ENCODE data around the gene PLA2G2F.

PLA2G2F gene

GRCh38 chr1:20166051-20166450 lies 26.9 kb downstream of the PLA2G2F start:
- Histone ChIP-seq H3K27ac (replicated peaks; ENCODE audit: low read length) (no peak overlapping the region), H3K79me1 (ENCODE audit: low read depth, low read length) (no peaks in the 10 kb centered on the region), H3K4me2 (ENCODE audit: insufficient read depth, low read length, poor library complexity, severe bottlenecking) (no peak overlapping the region), H3K27me3 (ENCODE audit: control insufficient read depth in 3 of 3, insufficient read depth in 3 of 3, low read depth in 1 of 3, low read length in 3 of 3) (peaks cover 0 to 2% (median 0%) of the 10 kb centered on the region in 3 experiments), H4K91ac (ENCODE audit: low read depth, low read length, poor library complexity) (no peak overlapping the region), H2BK15ac (ENCODE audit: low read length) (no peak overlapping the region), H3K14ac (ENCODE audit: low read length) (no peak overlapping the region), H3K23ac (ENCODE audit: low read depth, low read length, poor library complexity) (no peak overlapping the region), H3K4ac (ENCODE audit: low read length) (no peak overlapping the region), H2BK12ac (ENCODE audit: low read length) (no peak overlapping the region), H3K18ac (ENCODE audit: low read length) (no peak overlapping the region), H2AK5ac (ENCODE audit: low read depth, low read length) (no peak overlapping the region), H3K4me1 (ENCODE audit: control insufficient read depth in 2 of 2, insufficient read depth in 1 of 2, low read depth in 1 of 2, low read length in 2 of 2) (peaks cover 0 to 2% of the 10 kb centered on the region in 2 donors), H3K36me3 (replicated peaks in 1 of 2; ENCODE audit: control insufficient read depth in 2 of 2, insufficient read depth in 2 of 2, low read length in 2 of 2) (no peaks in the 10 kb centered on the region), H2BK120ac (ENCODE audit: low read depth, low read length) (no peak overlapping the region), H3K9me3 (replicated peaks in 1 of 2; ENCODE audit: control insufficient read depth in 2 of 2, insufficient read depth in 1 of 2, low read depth in 1 of 2, low read length in 2 of 2) (peaks cover 0 to 9% of the 10 kb centered on the region in 2 donors), H4K8ac (ENCODE audit: low read depth, low read length) (no peak overlapping the region), H2BK5ac (ENCODE audit: low read length) (no peak overlapping the region), H3K9ac (ENCODE audit: low read depth, low read length, poor library complexity) (no peak overlapping the region), H3K4me3 (ENCODE audit: low read length in 2 of 2) (no peak overlapping the region), H2AFZ (ENCODE audit: low read length) (no peak overlapping the region)
- no peak for DNase-seq (ENCODE audit: low spot score)
- WGBS, 2 donors (ENCODE audit: extremely low coverage in 2 of 2, insufficient read length in 2 of 2, insufficient replicate concordance in 1 of 2), result no CpG with 5 or more reads among the region's 17 CpGs

- no peak overlapping the region for H3K4ac ChIP-seq (ENCODE audit: low read length)
These were observed 28.0 kb downstream of the PLA2G2F start for GRCh38 chr1:20167126-20167525.

GRCh38 chr1:20168564-20169491 lies 29.7 kb downstream of the PLA2G2F start:
- no CpG with 5 or more reads among the region's 9 CpGs for WGBS, 2 donors (ENCODE audit: extremely low coverage in 2 of 2, insufficient read length in 2 of 2, insufficient replicate concordance in 1 of 2)
- no peak overlapping the region for H3K4me3 ChIP-seq (ENCODE audit: low read length in 2 of 2)

More at GRCh38 chr1:20167126-20167525, 28.0 kb downstream of the PLA2G2F start:
- no peak overlapping the region for H2BK5ac ChIP-seq (ENCODE audit: low read length)
- no peak overlapping the region for H3K14ac ChIP-seq (ENCODE audit: low read length)
- peaks cover 0 to 2% (median 0%) of the 10 kb centered on the region in 3 experiments for H3K27me3 ChIP-seq (ENCODE audit: control insufficient read depth in 3 of 3, insufficient read depth in 3 of 3, low read depth in 1 of 3, low read length in 3 of 3)
- no peak overlapping the region for H2AK5ac ChIP-seq (ENCODE audit: low read depth, low read length)
- H4K8ac ChIP-seq (ENCODE audit: low read depth, low read length), result no peak overlapping the region
- no peak overlapping the region for H2BK15ac ChIP-seq (ENCODE audit: low read length)
- H2BK120ac ChIP-seq (ENCODE audit: low read depth, low read length), result no peak overlapping the region
- H3K4me1 ChIP-seq (ENCODE audit: control insufficient read depth in 2 of 2, insufficient read depth in 1 of 2, low read depth in 1 of 2, low read length in 2 of 2), result peaks cover 0 to 2% of the 10 kb centered on the region in 2 donors
- H3K36me3 ChIP-seq (replicated peaks in 1 of 2; ENCODE audit: control insufficient read depth in 2 of 2, insufficient read depth in 2 of 2, low read length in 2 of 2), result no peaks in the 10 kb centered on the region
- no peak overlapping the region for H3K9ac ChIP-seq (ENCODE audit: low read depth, low read length, poor library complexity)
- peak overlapping the region in 1 of 2 donors; percentile 19 for H3K4me3 ChIP-seq (ENCODE audit: low read length in 2 of 2)
- H2BK12ac ChIP-seq (ENCODE audit: low read length), result no peak overlapping the region
- no peak overlapping the region for H3K23ac ChIP-seq (ENCODE audit: low read depth, low read length, poor library complexity)
- H2AFZ ChIP-seq (ENCODE audit: low read length), result no peak overlapping the region
- DNase-seq (ENCODE audit: low spot score), result no peak
- WGBS, 2 donors (ENCODE audit: extremely low coverage in 2 of 2, insufficient read length in 2 of 2, insufficient replicate concordance in 1 of 2), result no CpG with 5 or more reads among the region's 8 CpGs
- no peak overlapping the region for H3K18ac ChIP-seq (ENCODE audit: low read length)
- H3K4me2 ChIP-seq (ENCODE audit: insufficient read depth, low read length, poor library complexity, severe bottlenecking), result no peak overlapping the region
- H3K9me3 ChIP-seq (replicated peaks in 1 of 2; ENCODE audit: control insufficient read depth in 2 of 2, insufficient read depth in 1 of 2, low read depth in 1 of 2, low read length in 2 of 2), result peaks cover 0 to 8% of the 10 kb centered on the region in 2 donors
- no peak overlapping the region for H4K91ac ChIP-seq (ENCODE audit: low read depth, low read length, poor library complexity)
- no peaks in the 10 kb centered on the region for H3K79me1 ChIP-seq (ENCODE audit: low read depth, low read length)
- H3K27ac ChIP-seq (replicated peaks; ENCODE audit: low read length), result no peak overlapping the region

GRCh38 chr1:20169932-20170331 lies 30.8 kb downstream of the PLA2G2F start:
- H2BK5ac ChIP-seq (ENCODE audit: low read length), result no peak overlapping the region

More at GRCh38 chr1:20168564-20169491, 29.7 kb downstream of the PLA2G2F start:
- H3K4ac ChIP-seq (ENCODE audit: low read length), result no peak overlapping the region
- H2BK5ac ChIP-seq (ENCODE audit: low read length), result no peak overlapping the region
- no peak for DNase-seq (ENCODE audit: low spot score)
- H3K18ac ChIP-seq (ENCODE audit: low read length), result no peak overlapping the region
- H3K4me1 ChIP-seq (ENCODE audit: control insufficient read depth in 2 of 2, insufficient read depth in 1 of 2, low read depth in 1 of 2, low read length in 2 of 2), result peaks cover 0 to 2% of the 10 kb centered on the region in 2 donors
- no peak overlapping the region for H3K27ac ChIP-seq (replicated peaks; ENCODE audit: low read length)
- H4K8ac ChIP-seq (ENCODE audit: low read depth, low read length), result no peak overlapping the region
- H3K23ac ChIP-seq (ENCODE audit: low read depth, low read length, poor library complexity), result no peak overlapping the region
- H3K79me1 ChIP-seq (ENCODE audit: low read depth, low read length), result no peaks in the 10 kb centered on the region
- H2BK15ac ChIP-seq (ENCODE audit: low read length), result no peak overlapping the region
- H3K4me2 ChIP-seq (ENCODE audit: insufficient read depth, low read length, poor library complexity, severe bottlenecking), result no peak overlapping the region
- H3K14ac ChIP-seq (ENCODE audit: low read length), result no peak overlapping the region
- no peak overlapping the region for H2BK120ac ChIP-seq (ENCODE audit: low read depth, low read length)
- no peak overlapping the region for H3K9ac ChIP-seq (ENCODE audit: low read depth, low read length, poor library complexity)
- H2BK12ac ChIP-seq (ENCODE audit: low read length), result no peak overlapping the region
- H3K36me3 ChIP-seq (replicated peaks in 1 of 2; ENCODE audit: control insufficient read depth in 2 of 2, insufficient read depth in 2 of 2, low read length in 2 of 2), result no peaks in the 10 kb centered on the region
- no peak overlapping the region for H2AFZ ChIP-seq (ENCODE audit: low read length)
- H3K9me3 ChIP-seq (replicated peaks in 1 of 2; ENCODE audit: control insufficient read depth in 2 of 2, insufficient read depth in 1 of 2, low read depth in 1 of 2, low read length in 2 of 2), result peaks cover 0 to 4% of the 10 kb centered on the region in 2 donors
- peaks cover 0 to 8% (median 0%) of the 10 kb centered on the region in 3 experiments for H3K27me3 ChIP-seq (ENCODE audit: control insufficient read depth in 3 of 3, insufficient read depth in 3 of 3, low read depth in 1 of 3, low read length in 3 of 3)
- no peak overlapping the region for H2AK5ac ChIP-seq (ENCODE audit: low read depth, low read length)
- no peak overlapping the region for H4K91ac ChIP-seq (ENCODE audit: low read depth, low read length, poor library complexity)

More at GRCh38 chr1:20169932-20170331, 30.8 kb downstream of the PLA2G2F start:
- peaks cover 0 to 2% of the 10 kb centered on the region in 2 donors for H3K9me3 ChIP-seq (replicated peaks in 1 of 2; ENCODE audit: control insufficient read depth in 2 of 2, insufficient read depth in 1 of 2, low read depth in 1 of 2, low read length in 2 of 2)
- H2AFZ ChIP-seq (ENCODE audit: low read length), result no peak overlapping the region
- DNase-seq (ENCODE audit: low spot score), result no peak
- no peak overlapping the region for H3K4me3 ChIP-seq (ENCODE audit: low read length in 2 of 2)
- no peak overlapping the region for H2BK15ac ChIP-seq (ENCODE audit: low read length)
- H3K4me1 ChIP-seq (ENCODE audit: control insufficient read depth in 2 of 2, insufficient read depth in 1 of 2, low read depth in 1 of 2, low read length in 2 of 2), result peaks cover 0 to 2% of the 10 kb centered on the region in 2 donors
- H3K4ac ChIP-seq (ENCODE audit: low read length), result no peak overlapping the region
- H2BK12ac ChIP-seq (ENCODE audit: low read length), result no peak overlapping the region
- no CpG with 5 or more reads among the region's 5 CpGs for WGBS, 2 donors (ENCODE audit: extremely low coverage in 2 of 2, insufficient read length in 2 of 2, insufficient replicate concordance in 1 of 2)
- no peak overlapping the region for H3K14ac ChIP-seq (ENCODE audit: low read length)
- no peak overlapping the region for H3K4me2 ChIP-seq (ENCODE audit: insufficient read depth, low read length, poor library complexity, severe bottlenecking)
- H2BK120ac ChIP-seq (ENCODE audit: low read depth, low read length), result no peak overlapping the region
- peaks cover 0 to 5% (median 0%) of the 10 kb centered on the region in 3 experiments for H3K27me3 ChIP-seq (ENCODE audit: control insufficient read depth in 3 of 3, insufficient read depth in 3 of 3, low read depth in 1 of 3, low read length in 3 of 3)
- no peak overlapping the region for H3K9ac ChIP-seq (ENCODE audit: low read depth, low read length, poor library complexity)
- H3K79me1 ChIP-seq (ENCODE audit: low read depth, low read length), result no peaks in the 10 kb centered on the region
- H2AK5ac ChIP-seq (ENCODE audit: low read depth, low read length), result peak overlapping the region; percentile 42
- H3K18ac ChIP-seq (ENCODE audit: low read length), result no peak overlapping the region
- H3K27ac ChIP-seq (replicated peaks; ENCODE audit: low read length), result no peak overlapping the region
- no peak overlapping the region for H3K23ac ChIP-seq (ENCODE audit: low read depth, low read length, poor library complexity)
- no peak overlapping the region for H4K8ac ChIP-seq (ENCODE audit: low read depth, low read length)
- H3K36me3 ChIP-seq (replicated peaks in 1 of 2; ENCODE audit: control insufficient read depth in 2 of 2, insufficient read depth in 2 of 2, low read length in 2 of 2), result no peaks in the 10 kb centered on the region
- no peak overlapping the region for H4K91ac ChIP-seq (ENCODE audit: low read depth, low read length, poor library complexity)
